KG1 (cell line): ENCODE measurements around the gene POLG.
A peak's percentile ranks its signal among the peaks of the same experiment; 100 is the strongest.

ENCODE experiments used
- DNase-seq: peaks from one replicate; lab custom pipeline; 2025; lab: John Stamatoyannopoulos, UW

Gene POLG

DNA sequence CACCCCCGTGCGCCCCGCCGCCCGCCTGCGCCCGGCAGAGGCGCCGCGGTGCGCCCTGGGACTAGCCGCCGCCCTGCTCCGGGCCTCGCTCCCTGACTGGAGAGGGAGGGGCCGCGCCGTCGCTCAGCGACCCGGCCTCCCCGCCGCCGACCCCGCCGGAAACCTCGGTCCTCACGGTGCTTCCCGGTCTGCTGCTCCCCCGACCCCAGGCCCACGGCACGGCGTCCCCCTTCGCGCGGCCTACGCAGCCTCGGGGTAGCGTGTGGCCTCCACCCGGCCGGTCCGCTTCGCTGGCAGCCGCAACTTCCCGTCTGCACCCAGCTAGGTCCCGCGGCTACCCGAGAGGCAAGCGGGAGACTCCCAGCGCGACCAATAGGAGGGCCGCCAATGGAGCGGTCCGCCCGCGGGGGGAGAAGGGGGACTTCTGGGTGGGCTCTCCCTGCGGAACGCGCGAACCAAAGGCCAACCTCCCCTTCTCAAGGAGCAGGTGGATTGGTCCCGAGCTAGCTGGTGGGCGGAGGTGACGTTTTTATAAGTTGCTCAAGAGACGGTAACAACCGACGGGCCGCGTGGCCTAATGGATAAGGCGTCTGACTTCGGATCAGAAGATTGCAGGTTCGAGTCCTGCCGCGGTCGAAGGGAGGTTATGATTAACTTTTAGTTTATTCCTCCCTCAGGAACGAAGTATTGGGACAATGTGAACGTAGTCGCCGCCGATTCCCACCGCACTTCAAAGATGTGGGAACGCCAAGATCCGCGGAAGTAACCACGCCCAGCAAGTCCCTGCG is at the start of gene POLG:
POLG (minus strand) TSS at position 315 of the 788 bp plus-strand sequence. CDS start 1,070 bp downstream, outside the sequence.
- peak; percentile 98 for DNase-seq

GRCh38 chr15:89384176-89384604 is 49.6 kb upstream of the POLG start:
- DNase-seq, result no peak

GRCh38 chr15:89383365-89384175 is 48.9 kb upstream of the POLG start:
- DNase-seq, result no peak

GRCh38 chr15:89381888-89382686 is 47.5 kb upstream of the POLG start:
- no peak for DNase-seq

- DNase-seq, result no peak
Measured at GRCh38 chr15:89381331-89381730, 46.7 kb upstream of the POLG start.

DNA sequence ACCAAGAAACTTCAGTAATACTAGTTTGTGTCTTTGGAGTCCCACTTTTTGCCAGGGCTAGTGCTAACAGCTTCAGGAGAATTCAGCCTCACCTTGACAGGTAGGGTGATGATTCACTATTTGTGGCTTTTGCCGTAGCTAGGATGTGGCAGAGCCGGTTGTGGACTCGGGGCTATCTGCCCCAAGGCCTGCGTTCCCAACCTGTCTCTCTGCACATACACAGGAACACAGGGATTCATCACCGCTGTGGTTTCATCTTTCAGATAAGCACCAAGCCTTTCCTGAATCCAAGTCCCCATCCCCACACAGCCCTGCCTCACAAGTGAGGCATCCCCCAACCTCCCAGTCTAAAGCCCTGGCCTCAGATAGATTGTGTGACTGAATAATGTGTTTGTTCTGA is 45.2 kb upstream of the POLG start:
- DNase-seq, result no peak

DNA sequence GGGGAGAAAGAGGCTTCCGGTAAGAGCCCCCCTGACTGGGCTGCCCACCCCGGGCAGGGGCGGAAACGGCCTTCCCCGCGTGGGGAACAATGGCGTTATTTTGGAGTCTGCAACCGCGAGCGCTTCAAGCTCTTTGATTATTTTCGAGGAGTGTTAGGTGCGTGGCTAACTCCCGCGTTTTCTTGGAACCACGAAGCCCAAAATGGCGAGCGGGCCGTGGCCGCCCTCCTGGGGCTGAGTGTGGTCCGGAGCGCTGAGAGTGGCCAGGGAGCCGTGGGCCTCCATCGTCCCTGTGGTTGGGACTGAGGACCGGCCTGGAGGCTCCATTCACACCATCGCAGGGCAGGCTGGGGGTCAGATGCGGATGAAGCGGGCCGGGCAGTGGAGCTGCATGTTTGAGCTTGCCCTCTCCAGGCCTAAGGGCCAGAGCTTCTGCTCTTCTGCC is 44.6 kb upstream of the POLG start:
- DNase-seq, result no peak

- no peak for DNase-seq
Measured at GRCh38 chr15:89378296-89379151, 43.9 kb upstream of the POLG start.

DNA sequence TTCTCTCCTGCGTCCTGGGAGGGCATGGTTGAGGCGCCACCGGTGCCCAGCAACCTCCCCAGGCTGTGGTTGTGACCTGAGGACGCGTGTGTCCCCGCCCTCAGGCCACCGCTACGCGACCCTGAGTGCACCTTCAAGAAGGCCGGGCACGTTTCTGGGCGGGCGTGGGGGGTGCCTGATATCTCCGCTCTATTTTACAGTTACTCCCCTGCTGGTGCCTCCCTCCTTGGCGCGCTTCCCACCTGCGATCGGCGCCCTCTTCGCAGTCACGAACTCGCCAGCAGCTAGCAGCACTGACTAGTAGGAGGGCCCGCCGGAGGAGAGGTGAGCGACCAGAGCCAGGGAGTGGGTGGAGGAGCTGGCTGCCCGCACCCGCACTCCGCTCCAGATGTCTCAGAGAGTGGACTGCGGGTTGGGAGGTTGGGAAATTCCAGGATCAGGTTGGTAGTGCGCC is 43.2 kb upstream of the POLG start:
- DNase-seq, result no peak

GRCh38 chr15:89377024-89377841 is 42.6 kb upstream of the POLG start:
- no peak for DNase-seq

- DNase-seq, result no peak
Measured at GRCh38 chr15:89376388-89376787, 41.8 kb upstream of the POLG start.

DNA sequence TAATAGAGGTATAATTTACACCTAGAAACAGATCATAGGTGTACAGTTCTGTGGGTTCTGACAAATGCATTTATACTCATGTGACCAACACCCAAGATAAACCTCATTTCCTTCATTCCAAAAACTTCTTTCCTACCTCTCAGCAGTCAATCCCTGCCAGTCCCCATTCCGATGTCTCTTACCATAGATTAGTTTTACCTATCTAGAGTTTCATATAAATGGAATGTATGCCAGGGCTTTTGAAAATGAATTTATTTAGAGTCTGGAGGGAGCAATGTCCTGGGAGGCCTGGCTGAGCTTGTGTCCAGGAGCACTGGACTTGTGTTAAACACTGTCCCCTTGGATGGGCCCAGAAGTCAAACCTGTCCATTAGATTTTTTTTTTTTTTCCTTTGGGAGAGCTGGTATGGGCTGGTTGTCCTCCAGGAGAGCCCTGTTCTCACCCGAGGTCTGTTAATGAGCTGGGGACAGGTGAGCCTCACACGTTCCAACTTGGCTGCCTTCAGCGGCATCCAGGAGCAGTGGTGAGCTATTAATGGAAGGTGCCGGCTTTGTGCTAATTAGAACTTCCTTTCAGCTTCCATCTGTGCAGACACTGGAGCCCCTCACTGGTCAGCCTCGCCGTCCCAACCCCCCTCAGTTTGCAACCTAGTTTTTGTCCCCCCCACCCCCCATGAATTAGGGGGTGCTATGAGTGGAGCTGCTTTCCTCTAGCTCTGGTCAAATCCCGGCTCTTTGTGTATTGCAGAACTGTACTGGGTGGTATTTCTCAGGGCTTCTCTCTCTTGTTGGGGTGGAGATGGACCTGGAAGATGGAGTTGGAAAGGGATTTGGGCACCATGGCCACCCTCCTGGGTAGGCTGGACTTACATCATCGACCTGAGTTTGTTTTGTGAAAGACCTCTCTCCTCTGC is 40.7 kb upstream of the POLG start:
- no peak for DNase-seq

- DNase-seq, result no peak
Measured at GRCh38 chr15:89374086-89374981, 39.7 kb upstream of the POLG start.

DNA sequence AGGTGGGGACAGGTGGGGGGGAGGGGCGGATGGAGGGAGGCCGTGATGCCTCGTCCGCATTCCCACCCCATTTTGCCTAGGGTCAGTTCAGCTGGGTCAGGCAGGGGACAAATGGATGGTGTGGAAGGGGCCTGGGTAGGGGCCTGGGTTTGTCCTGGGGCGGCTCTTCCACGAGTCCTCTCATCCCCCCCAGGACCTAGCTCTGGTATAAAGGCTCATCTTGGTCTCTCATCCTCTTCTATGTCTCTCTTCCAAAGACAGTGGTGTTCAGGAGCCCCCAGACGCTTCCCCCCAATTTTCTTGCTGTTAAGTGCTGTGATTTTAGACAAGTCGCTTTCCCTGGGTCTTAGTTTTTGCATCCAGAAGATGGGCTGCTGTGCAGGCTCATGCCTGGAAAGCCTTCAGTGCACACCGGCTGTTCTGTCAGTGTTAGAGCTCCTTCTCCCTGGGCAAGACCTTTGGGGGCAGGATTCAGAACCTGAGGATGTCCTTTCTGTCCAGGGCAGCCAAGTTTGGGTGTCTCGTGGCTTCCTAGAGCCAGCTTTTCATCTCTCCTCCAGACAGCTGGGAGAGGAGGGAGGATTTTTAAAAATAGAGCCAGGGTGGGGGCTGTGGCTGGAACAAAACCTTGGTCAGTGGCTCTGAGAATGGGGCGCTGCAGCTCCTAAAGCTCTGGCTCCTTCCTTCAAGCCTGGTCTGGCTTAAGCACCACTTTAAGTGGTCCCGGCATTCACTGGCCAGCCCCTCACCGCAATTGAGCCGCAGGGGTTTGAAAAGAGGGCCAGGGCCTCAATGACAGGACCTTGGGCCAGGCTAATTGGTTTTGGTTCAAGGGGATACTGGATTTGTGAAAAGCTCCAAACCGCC is 37.7 kb upstream of the POLG start:
- DNase-seq, result no peak

GRCh38 chr15:89371228-89372044 is 36.8 kb upstream of the POLG start:
- DNase-seq, result no peak

DNA sequence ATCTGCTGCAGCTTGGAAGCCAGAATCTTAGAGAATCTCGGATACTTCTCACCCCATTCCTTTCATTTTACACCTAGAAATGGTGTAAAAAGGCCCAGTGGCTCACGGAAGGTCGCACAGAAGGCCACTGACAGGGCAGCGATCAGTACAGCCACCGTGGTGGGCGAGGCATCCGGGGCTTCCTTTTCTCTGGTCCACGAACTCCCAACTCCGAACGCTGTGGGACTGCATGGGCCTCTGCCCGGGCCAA is 36.3 kb upstream of the POLG start:
- DNase-seq, result no peak
